Kidney (tissue), 14 donors: ENCODE data around the gene SPINT3. TPM values are rescaled to one million over a fixed set of nuclear protein-coding genes. Genes with fewer than 3 reads are reported as not detected.

ENCODE experiments used
- DNase-seq, 5 donors: peaks; one replicate each; pipeline ENCODE4 v3.0.0-alpha.2; 2013 to 2020
- FAIRE-seq: peaks from 2 replicates; lab custom pipeline; 2012; peaks lifted over from hg19 to GRCh38; lab: Jason Lieb, UNC
- H3K27ac ChIP-seq, 2 donors: one replicate each; pipeline ENCODE4 v1.7.0; 2013; ENCODE audit warnings: low read depth in 2 of 2, low read length in 2 of 2, inconsistent platforms in 1 of 2
- H3K27me3 ChIP-seq: one replicate; pipeline ENCODE4 v1.7.1; 2013; ENCODE audit warnings: low read length, inconsistent platforms; ENCODE audit not compliant: control insufficient read depth, insufficient read depth
- H3K36me3 ChIP-seq, 3 donors: one replicate each; pipeline versions ENCODE4 v1.7.0 to v1.7.1; 2013; ENCODE audit warnings: low read length in 3 of 3, control low read depth in 1 of 3, inconsistent platforms in 1 of 3; ENCODE audit not compliant: insufficient read depth in 3 of 3, control insufficient read depth in 2 of 3
- H3K4me1 ChIP-seq, 3 donors: one replicate each; pipeline versions ENCODE4 v1.7.0 to v1.7.1; 2013; ENCODE audit warnings: low read length in 3 of 3, inconsistent platforms in 1 of 3, low read depth in 1 of 3; ENCODE audit not compliant: control insufficient read depth in 2 of 3, insufficient read depth in 2 of 3
- H3K4me3 ChIP-seq, 3 donors: one replicate each; pipeline versions ENCODE4 v1.7.0 to v1.8.1; 2013; ENCODE audit warnings: low read length in 3 of 3, control low read depth in 1 of 3, inconsistent platforms in 1 of 3
- H3K9ac ChIP-seq, 3 donors: one replicate each; pipeline versions ENCODE4 v1.7.0 to v1.7.1; 2013; ENCODE audit warnings: low read length in 3 of 3, control low read depth in 1 of 3, inconsistent platforms in 1 of 3
- H3K9me3 ChIP-seq, 3 donors: one replicate each; pipeline versions ENCODE4 v1.7.0 to v1.7.1; 2013; ENCODE audit warnings: low read length in 3 of 3, control low read depth in 1 of 3, inconsistent platforms in 1 of 3; ENCODE audit not compliant: control insufficient read depth in 2 of 3, insufficient read depth in 1 of 3
- intact Hi-C: fragments of 100-400 bp; cut with DNase I; formaldehyde crosslinking; loops from one replicate; pipeline ENCODE4 v1.11.1; 2022
- polyA plus RNA-seq: library from polyadenylated mRNA; stranded (reverse); fragments of 350-450 nt; fragmentation: Illumina TruSeq; extraction: RNeasy Lipid Tissue Mini Kit (QIAGEN cat#74804); gene quantifications from one replicate; pipeline ENCODE4 v1.2.3, GENCODE V29; 2014; ENCODE audit warnings: low read depth, low replicate concordance; ENCODE audit not compliant: insufficient read depth
- total RNA-seq: library from RNA; stranded (reverse); fragmentation: NEBNext Ultra II Directional; extraction: Animal tissue kit (Norgen Biotek cat#: 25700); gene quantifications from one replicate; pipeline ENCODE4 v1.2.1, GENCODE V29; 2021
- TF ChIP-seq, protein P1 (sequence below): IDR thresholded peaks from 3 replicates; pipeline ENCODE4 v1.5.1; 2012; ENCODE audit warnings: mild to moderate bottlenecking, moderate library complexity, borderline replicate concordance; ENCODE audit not compliant: insufficient read depth; ENCODE audit errors: extremely low read depth
- donor health status: control.
- donor health status: control.
- donor health status: control.
- donor health status: control.
- donor health status: control.
- donor health status: DM: yes; HTN: yes; CAD: no.
- donor health status: Normal renal cell carcinoma (clear cell type).

Gene SPINT3
- total and polyA plus RNA-seq, 2 donors from 2014 or later, result not detected

DNA sequence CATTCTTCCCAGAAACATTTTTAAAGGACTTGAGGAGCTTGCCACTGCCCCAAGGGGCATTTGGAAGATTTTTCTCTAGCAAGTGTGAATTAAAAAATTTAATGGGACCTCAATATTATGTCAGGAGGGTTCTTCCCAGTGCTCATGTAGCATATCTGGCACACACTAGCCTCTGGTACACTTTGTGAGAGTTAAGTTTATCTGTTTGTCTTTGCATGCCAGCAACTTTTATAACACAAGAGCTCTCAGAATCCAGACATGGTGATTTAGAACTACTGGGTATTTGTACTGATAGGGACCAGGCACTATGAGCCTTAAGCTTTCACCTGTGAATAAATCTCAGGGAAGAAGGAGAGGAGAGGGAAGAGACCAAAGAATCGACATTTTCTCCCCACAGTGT, 12.9 kb downstream of the SPINT3 start:
- no peak for FAIRE-seq
- TF ChIP-seq, protein P1, sequence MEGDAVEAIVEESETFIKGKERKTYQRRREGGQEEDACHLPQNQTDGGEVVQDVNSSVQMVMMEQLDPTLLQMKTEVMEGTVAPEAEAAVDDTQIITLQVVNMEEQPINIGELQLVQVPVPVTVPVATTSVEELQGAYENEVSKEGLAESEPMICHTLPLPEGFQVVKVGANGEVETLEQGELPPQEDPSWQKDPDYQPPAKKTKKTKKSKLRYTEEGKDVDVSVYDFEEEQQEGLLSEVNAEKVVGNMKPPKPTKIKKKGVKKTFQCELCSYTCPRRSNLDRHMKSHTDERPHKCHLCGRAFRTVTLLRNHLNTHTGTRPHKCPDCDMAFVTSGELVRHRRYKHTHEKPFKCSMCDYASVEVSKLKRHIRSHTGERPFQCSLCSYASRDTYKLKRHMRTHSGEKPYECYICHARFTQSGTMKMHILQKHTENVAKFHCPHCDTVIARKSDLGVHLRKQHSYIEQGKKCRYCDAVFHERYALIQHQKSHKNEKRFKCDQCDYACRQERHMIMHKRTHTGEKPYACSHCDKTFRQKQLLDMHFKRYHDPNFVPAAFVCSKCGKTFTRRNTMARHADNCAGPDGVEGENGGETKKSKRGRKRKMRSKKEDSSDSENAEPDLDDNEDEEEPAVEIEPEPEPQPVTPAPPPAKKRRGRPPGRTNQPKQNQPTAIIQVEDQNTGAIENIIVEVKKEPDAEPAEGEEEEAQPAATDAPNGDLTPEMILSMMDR, result no peak

DNA sequence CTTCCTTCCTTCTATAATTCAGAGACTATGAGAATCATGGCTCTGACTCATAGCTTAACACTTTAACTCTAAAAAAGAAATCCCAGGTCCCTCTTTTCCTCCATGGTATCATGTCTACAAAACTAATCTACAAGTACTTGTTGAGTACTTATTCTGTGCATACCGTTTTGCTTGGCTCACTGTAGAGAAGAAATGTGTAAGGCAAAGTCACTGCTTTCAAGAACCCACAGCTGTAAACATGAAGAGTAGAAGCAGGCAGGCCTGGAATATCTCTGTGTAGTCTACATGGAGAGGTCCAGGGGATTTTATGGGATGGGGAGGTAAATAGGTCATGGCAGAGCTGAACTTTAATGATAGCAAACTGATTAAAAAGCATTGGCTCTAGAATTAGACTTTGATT, 13.8 kb downstream of the SPINT3 start:
- no peak overlapping the region for H3K27ac ChIP-seq
- FAIRE-seq (no peak), DNase-seq (no peak)
- H3K36me3 ChIP-seq, result no peaks in the 10 kb centered on the region
- H3K9ac ChIP-seq, result no peak overlapping the region
- H3K9me3 ChIP-seq, result no peaks in the 10 kb centered on the region
- H3K27me3 ChIP-seq, result no peaks in the 10 kb centered on the region
- TF ChIP-seq, protein P1, result no peak
- H3K4me1 ChIP-seq, result no peaks in the 10 kb centered on the region
- intact Hi-C loops, result no loop called here
- H3K4me3 ChIP-seq, result no peak overlapping the region

More for the DNA sequence above, 12.9 kb downstream of the SPINT3 start:
- intact Hi-C loops, result no loop called here
- no peaks in the 10 kb centered on the region for H3K4me1 ChIP-seq
- H3K36me3 ChIP-seq, result no peaks in the 10 kb centered on the region
- H3K9ac ChIP-seq, result no peak overlapping the region
- H3K9me3 ChIP-seq, result no peaks in the 10 kb centered on the region
- H3K27ac ChIP-seq, result no peak overlapping the region
- DNase-seq, result no peak
- H3K4me3 ChIP-seq, result no peak overlapping the region
- H3K27me3 ChIP-seq, result no peaks in the 10 kb centered on the region

DNA sequence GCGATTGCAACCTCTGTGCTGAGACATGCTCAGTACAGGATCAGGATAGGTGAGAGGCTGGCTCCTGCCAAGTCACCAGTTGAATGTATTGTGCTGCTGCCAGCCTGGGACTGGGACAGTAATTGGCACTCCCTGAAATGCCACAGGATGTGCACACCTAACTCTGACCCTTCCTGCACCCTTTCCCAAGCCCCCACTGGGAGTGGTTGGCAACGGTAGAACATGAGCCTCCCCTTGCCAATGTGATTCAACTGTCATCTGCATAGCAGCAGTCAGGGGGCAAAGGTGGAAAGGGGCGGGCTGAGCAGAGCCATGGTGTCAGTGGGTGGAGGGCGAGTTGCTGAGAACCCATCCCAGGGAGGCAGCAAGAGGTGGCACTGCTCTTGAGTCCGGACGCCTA, 15.4 kb downstream of the SPINT3 start:
- H3K36me3 ChIP-seq, result no peaks in the 10 kb centered on the region
- no peak overlapping the region for H3K9ac ChIP-seq
- TF ChIP-seq, protein P1, result no peak
- no peaks in the 10 kb centered on the region for H3K9me3 ChIP-seq
- no peak overlapping the region for H3K27ac ChIP-seq
- H3K4me3 ChIP-seq, result no peak overlapping the region
- DNase-seq (no peak), FAIRE-seq (no peak)
- no peaks in the 10 kb centered on the region for H3K27me3 ChIP-seq
- H3K4me1 ChIP-seq, result no peaks in the 10 kb centered on the region
- intact Hi-C loops, result no loop called here

DNA sequence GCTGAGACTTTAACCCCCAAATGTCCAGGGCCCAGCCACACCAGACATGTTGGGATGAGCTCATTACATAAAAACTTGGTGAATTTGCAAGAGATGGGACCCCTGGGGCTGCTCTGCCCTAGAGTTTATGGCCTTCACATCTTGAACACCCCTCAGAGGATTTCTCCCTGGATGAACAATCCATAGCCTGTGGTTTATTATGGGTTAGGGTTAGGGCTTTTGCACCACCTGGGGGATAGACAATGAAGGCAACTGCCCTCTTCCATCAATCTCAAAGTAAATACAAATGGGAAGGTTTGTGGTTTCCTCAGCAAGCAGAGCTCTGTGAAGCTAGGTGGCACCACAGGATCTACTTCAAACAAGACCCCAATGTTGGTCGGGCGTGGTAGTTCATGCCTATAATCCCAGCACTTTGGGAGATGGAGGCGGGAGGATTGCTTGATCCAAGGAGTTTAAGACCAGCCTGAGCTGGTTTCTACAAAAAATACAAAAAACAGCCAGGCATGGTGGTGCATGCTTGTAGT, 17.4 kb downstream of the SPINT3 start:
- H3K9me3 ChIP-seq, result no peaks in the 10 kb centered on the region
- no peak overlapping the region for H3K4me3 ChIP-seq
- no peak overlapping the region for H3K9ac ChIP-seq
- no peak for FAIRE-seq
- H3K27me3 ChIP-seq, result no peaks in the 10 kb centered on the region
- DNase-seq, result no peak
- no peak overlapping the region for H3K27ac ChIP-seq
- TF ChIP-seq, protein P1, result no peak
- intact Hi-C loops, result no loop called here
- no peaks in the 10 kb centered on the region for H3K36me3 ChIP-seq
- H3K4me1 ChIP-seq, result no peaks in the 10 kb centered on the region
